SK-N-SH (cell line): ENCODE results near the gene TMEM132D. TPM values are rescaled to one million over a fixed set of nuclear protein-coding genes. Genes with fewer than 3 reads are reported as not detected.

Experiments used
- CTCF ChIA-PET: fragments of 300-600, 350-600 bp; formaldehyde crosslinking; extraction: SDS; loops from one replicate; lab custom pipeline; 2021; lab: Yijun Ruan, JAX
- POLR2A ChIA-PET: fragments of 350-600 bp; sonication (Branson Sonifier 250); formaldehyde crosslinking; extraction: SDS; loops from one replicate; lab custom pipeline; 2020; ENCODE audit warnings: antibody characterized with exemption, inconsistent platforms; lab: Yijun Ruan, JAX
- DNase-seq: peaks from one replicate; pipeline ENCODE4 v3.0.0; 2012
- H2AFZ ChIP-seq: fragments of 200-600 bp; sonication (generic); 2 replicates; pipeline ENCODE4 v1.8.1; 2016; ENCODE audit warnings: antibody characterized with exemption, mild to moderate bottlenecking, low read depth
- H3F3A ChIP-seq: fragments of 200-600 bp; sonication (generic); replicated peaks from 2 replicates; pipeline ENCODE3; 2016; ENCODE audit warnings: antibody characterized with exemption, mild to moderate bottlenecking; ENCODE audit not compliant: insufficient read depth
- H3K27ac ChIP-seq, 2 experiments: fragments of 200-500 bp in 1 of 2; fragments of 200-600 bp in 1 of 2; sonication (Bioruptor generic) in 1 of 2; sonication (generic), shearing (Covaris generic) in 1 of 2; 2 replicates each; pipeline versions ENCODE4 v1.5.1 to v1.6.1; 2014 to 2016; ENCODE audit warnings: low read depth in 2 of 2, inconsistent platforms in 1 of 2, low read length in 1 of 2, mild to moderate bottlenecking in 1 of 2, mixed read lengths in 1 of 2
- H3K27me3 ChIP-seq: fragments of 200-600 bp; sonication (generic), shearing (Covaris generic); 2 replicates; pipeline ENCODE4 v1.6.1; 2016; ENCODE audit warnings: mixed run types; ENCODE audit not compliant: insufficient read depth
- H3K36me3 ChIP-seq, 2 experiments: fragments of 200-500 bp in 1 of 2; fragments of 200-600 bp in 1 of 2; sonication (Bioruptor generic) in 1 of 2; sonication (generic) in 1 of 2; replicated peaks in 1 of 2; 2 replicates each; pipeline versions ENCODE3 to v1.5.1; 2014 to 2016; ENCODE audit warnings: low read length in 1 of 2, mild to moderate bottlenecking in 1 of 2; ENCODE audit not compliant: insufficient read depth in 2 of 2, control insufficient read depth in 1 of 2
- H3K4me1 ChIP-seq, 2 experiments: fragments of 200-500 bp in 1 of 2; fragments of 200-600 bp in 1 of 2; sonication (Bioruptor generic) in 1 of 2; sonication (generic), shearing (Covaris generic) in 1 of 2; 2 replicates each; pipeline versions ENCODE4 v1.5.1 to v1.6.1; 2014 to 2016; ENCODE audit warnings: low read depth in 1 of 2, low read length in 1 of 2, mixed run types in 1 of 2; ENCODE audit not compliant: insufficient read depth in 2 of 2, control insufficient read depth in 1 of 2
- H3K4me2 ChIP-seq: fragments of 200-600 bp; sonication (generic), shearing (Covaris generic); 2 replicates; pipeline ENCODE4 v1.6.1; 2017; ENCODE audit warnings: mixed run types
- H3K4me3 ChIP-seq, 2 experiments: fragments of 200-500 bp in 1 of 2; fragments of 200-600 bp in 1 of 2; sonication (Bioruptor generic) in 1 of 2; sonication (generic), shearing (Covaris generic) in 1 of 2; 2 replicates each; pipeline versions ENCODE4 v1.5.1 to v1.8.1; 2014 to 2016; ENCODE audit warnings: low read depth in 2 of 2, inconsistent platforms in 1 of 2, low read length in 1 of 2, mild to moderate bottlenecking in 1 of 2, mixed read lengths in 1 of 2, moderate library complexity in 1 of 2
- H3K79me2 ChIP-seq: fragments of 200-600 bp; sonication (generic); 2 replicates; pipeline ENCODE4 v1.8.1; 2017; ENCODE audit warnings: mild to moderate bottlenecking; ENCODE audit not compliant: insufficient read depth
- H3K9ac ChIP-seq: fragments of 200-600 bp; sonication (generic); 2 replicates; pipeline ENCODE4 v1.6.1; 2017; ENCODE audit warnings: mixed run types
- H3K9me2 ChIP-seq: fragments of 200-600 bp; sonication (generic); 2 replicates; pipeline ENCODE4 v1.6.1; 2017; ENCODE audit warnings: mixed run types
- H3K9me3 ChIP-seq: fragments of 200-600 bp; sonication (generic); 2 replicates; pipeline ENCODE4 v1.6.1; 2017; ENCODE audit warnings: mixed run types, mild to moderate bottlenecking, moderate library complexity
- H4K20me1 ChIP-seq: fragments of 200-600 bp; sonication (generic); 2 replicates; pipeline ENCODE4 v1.6.1; 2017; ENCODE audit warnings: mild to moderate bottlenecking, mixed run types; ENCODE audit not compliant: insufficient read depth
- ELF1 ChIP-seq: IDR thresholded peaks from 2 replicates; pipeline ENCODE4 v1.4.0; 2012
- FOSL2 ChIP-seq: IDR thresholded peaks from 2 replicates; pipeline ENCODE4 v1.4.0; 2012; ENCODE audit warnings: low read depth, mild to moderate bottlenecking, moderate library complexity, borderline replicate concordance
- MEF2A ChIP-seq: IDR thresholded peaks from 2 replicates; pipeline ENCODE4 v1.4.0; 2012; ENCODE audit warnings: low read depth, borderline replicate concordance
- NRF1 ChIP-seq: IDR thresholded peaks from 2 replicates; pipeline ENCODE4 v1.6.1; 2012; ENCODE audit warnings: low read depth, mild to moderate bottlenecking, low read length
- POLR2AphosphoS5 ChIP-seq: IDR thresholded peaks from 2 replicates; pipeline ENCODE4 v1.6.1; 2012; ENCODE audit warnings: low read depth, low read length
- RAD21 ChIP-seq: IDR thresholded peaks from 2 replicates; pipeline ENCODE4 v1.6.1; 2012; ENCODE audit warnings: mild to moderate bottlenecking, low read length
- RCOR1 ChIP-seq: fragments of 150-350 bp; IDR thresholded peaks from 2 replicates; pipeline ENCODE4 v1.6.1; 2017; ENCODE audit warnings: antibody characterized with exemption, low read length
- RFX5 ChIP-seq: IDR thresholded peaks from 2 replicates; pipeline ENCODE4 v1.6.1; 2012; ENCODE audit warnings: mild to moderate bottlenecking, improper control_type of control experiment, low read length
- WGBS: methylation state at CpG from one replicate; pipeline ENCODE4 v1.1.6; 2017; ENCODE audit warnings: low lambda C conversion rate; 5-methylcytosine and 5-hydroxymethylcytosine counted together
- polyA plus RNA-seq, 3 experiments: library from polyadenylated mRNA; depleted of rRNA; stranded (reverse); fragments of >200 nt; gene quantifications; 2 replicates each; pipeline ENCODE4 v1.2.3, GENCODE V29; 2012
- TF ChIP-seq, protein P1 (sequence below): IDR thresholded peaks from 2 replicates; pipeline ENCODE4 v1.6.1; 2012; ENCODE audit warnings: mild to moderate bottlenecking, low read depth, low read length, moderate library complexity
- TF ChIP-seq, protein P2 (sequence below): fragments of 150-350 bp; IDR thresholded peaks from 2 replicates; pipeline ENCODE4 v1.6.1; 2017; ENCODE audit warnings: antibody characterized with exemption, low read length, low read depth, borderline replicate concordance

Gene TMEM132D
- polyA plus RNA-seq, 1 of the 3 experiments (the other 2 are of a cell fraction) = not detected

- Histone ChIP-seq H3K4me3 (no peak overlapping the region), H3K27me3 (no peaks in the 10 kb centered on the region), H2AFZ (no peak overlapping the region), H3K36me3 (no peaks in the 10 kb centered on the region), H3K79me2 (no peaks in the 10 kb centered on the region), H3K27ac (no peak overlapping the region), H3K9ac (no peak overlapping the region), H3K4me2 (no peak overlapping the region), H3K9me2 (no peaks in the 10 kb centered on the region), H3K4me1 (no peaks in the 10 kb centered on the region), H3K9me3 (no peaks in the 10 kb centered on the region), H3F3A (no peaks in the 10 kb centered on the region), H4K20me1 (no peaks in the 10 kb centered on the region)
- CTCF ChIA-PET = no interaction called here
- DNase-seq = no peak
- POLR2A ChIA-PET = no interaction called here
- TF ChIP-seq RFX5 (no peak), MEF2A (no peak), NRF1 (no peak)
- 74% methylated on average over 3 of the region's 3 CpGs for WGBS
These were observed 469.0 kb downstream of the TMEM132D start for GRCh38 chr12:129434790-129435189.

DNA sequence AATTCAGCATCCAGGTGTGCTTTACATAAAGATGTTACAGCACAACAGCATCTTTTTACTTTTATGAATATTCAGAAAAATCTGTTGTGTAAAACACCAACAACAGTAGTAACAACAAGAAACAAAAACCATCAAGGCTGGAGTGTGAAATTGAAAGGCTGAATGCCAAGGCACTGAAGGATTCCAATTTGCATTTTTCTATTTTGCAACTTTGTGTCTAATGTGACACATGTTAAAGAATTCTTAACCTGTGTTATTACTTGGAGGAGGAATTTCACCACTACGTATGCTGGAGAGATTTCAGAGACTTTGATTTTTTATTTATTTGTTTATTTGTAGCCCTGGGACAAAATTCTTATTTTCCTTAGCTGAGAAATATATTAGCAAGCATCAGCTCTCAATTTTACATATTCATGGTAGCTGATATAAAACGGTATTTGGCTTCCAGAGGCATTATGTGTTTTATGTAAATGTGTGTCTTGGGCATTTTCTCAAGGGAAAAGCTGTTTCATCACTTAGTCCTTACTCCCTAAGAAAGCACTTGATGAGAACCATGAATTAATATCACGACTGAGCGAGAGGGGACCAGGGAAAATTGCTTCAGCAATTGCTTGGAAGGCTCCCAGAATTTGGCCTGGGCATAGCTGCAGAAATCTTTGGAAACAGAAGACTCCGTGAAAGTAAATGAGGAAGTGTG is 475.4 kb downstream of the TMEM132D start:
- Histone ChIP-seq H2AFZ (no peak overlapping the region), H3K9me2 (no peaks in the 10 kb centered on the region), H3K4me3 (no peak overlapping the region), H4K20me1 (no peaks in the 10 kb centered on the region), H3K9ac (no peak overlapping the region), H3K9me3 (no peaks in the 10 kb centered on the region), H3K27me3 (no peaks in the 10 kb centered on the region), H3K27ac (no peak overlapping the region), H3K4me2 (no peak overlapping the region), H3K36me3 (no peaks in the 10 kb centered on the region), H3F3A (no peaks in the 10 kb centered on the region), H3K79me2 (no peaks in the 10 kb centered on the region), H3K4me1 (no peaks in the 10 kb centered on the region)
- DNase-seq = no peak
- ChIA-PET CTCF (no interaction called here), POLR2A (no interaction called here)
- 11% methylated on average over 5 of the region's 5 CpGs for WGBS
- TF ChIP-seq, protein P1, sequence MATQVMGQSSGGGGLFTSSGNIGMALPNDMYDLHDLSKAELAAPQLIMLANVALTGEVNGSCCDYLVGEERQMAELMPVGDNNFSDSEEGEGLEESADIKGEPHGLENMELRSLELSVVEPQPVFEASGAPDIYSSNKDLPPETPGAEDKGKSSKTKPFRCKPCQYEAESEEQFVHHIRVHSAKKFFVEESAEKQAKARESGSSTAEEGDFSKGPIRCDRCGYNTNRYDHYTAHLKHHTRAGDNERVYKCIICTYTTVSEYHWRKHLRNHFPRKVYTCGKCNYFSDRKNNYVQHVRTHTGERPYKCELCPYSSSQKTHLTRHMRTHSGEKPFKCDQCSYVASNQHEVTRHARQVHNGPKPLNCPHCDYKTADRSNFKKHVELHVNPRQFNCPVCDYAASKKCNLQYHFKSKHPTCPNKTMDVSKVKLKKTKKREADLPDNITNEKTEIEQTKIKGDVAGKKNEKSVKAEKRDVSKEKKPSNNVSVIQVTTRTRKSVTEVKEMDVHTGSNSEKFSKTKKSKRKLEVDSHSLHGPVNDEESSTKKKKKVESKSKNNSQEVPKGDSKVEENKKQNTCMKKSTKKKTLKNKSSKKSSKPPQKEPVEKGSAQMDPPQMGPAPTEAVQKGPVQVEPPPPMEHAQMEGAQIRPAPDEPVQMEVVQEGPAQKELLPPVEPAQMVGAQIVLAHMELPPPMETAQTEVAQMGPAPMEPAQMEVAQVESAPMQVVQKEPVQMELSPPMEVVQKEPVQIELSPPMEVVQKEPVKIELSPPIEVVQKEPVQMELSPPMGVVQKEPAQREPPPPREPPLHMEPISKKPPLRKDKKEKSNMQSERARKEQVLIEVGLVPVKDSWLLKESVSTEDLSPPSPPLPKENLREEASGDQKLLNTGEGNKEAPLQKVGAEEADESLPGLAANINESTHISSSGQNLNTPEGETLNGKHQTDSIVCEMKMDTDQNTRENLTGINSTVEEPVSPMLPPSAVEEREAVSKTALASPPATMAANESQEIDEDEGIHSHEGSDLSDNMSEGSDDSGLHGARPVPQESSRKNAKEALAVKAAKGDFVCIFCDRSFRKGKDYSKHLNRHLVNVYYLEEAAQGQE = no peak
- TF ChIP-seq RCOR1 (no peak), ELF1 (no peak), FOSL2 (no peak), RAD21 (no peak), POLR2AphosphoS5 (no peak)
- TF ChIP-seq, protein P2, sequence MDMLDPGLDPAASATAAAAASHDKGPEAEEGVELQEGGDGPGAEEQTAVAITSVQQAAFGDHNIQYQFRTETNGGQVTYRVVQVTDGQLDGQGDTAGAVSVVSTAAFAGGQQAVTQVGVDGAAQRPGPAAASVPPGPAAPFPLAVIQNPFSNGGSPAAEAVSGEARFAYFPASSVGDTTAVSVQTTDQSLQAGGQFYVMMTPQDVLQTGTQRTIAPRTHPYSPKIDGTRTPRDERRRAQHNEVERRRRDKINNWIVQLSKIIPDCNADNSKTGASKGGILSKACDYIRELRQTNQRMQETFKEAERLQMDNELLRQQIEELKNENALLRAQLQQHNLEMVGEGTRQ = no peak
